SJCRH30 (cell line): ENCODE measurements around the gene CD40LG. TPM values are rescaled to one million over a fixed set of nuclear protein-coding genes. Genes with fewer than 3 reads are reported as not detected.
A peak's percentile ranks its signal among the peaks of the same experiment; 100 is the strongest.

Experiments used
- DNase-seq, 2 experiments: peaks; one replicate each; pipeline ENCODE4 v3.0.0-alpha.2; 2015 to 2020
- H3K27ac ChIP-seq: fragments of 250-450 bp; sonication (Bioruptor Pico); 2 replicates; pipeline ENCODE4 v1.5.1; 2020; ENCODE audit warnings: mild to moderate bottlenecking, moderate library complexity
- H3K27me3 ChIP-seq: fragments of 250-450 bp; sonication (Bioruptor Pico); 2 replicates; pipeline ENCODE4 v1.5.1; 2020; ENCODE audit warnings: mild to moderate bottlenecking, moderate library complexity
- H3K36me3 ChIP-seq: fragments of 250-450 bp; sonication (Bioruptor Pico); 2 replicates; pipeline ENCODE4 v1.5.1; 2020; ENCODE audit warnings: mild to moderate bottlenecking, moderate library complexity
- H3K4me1 ChIP-seq: fragments of 250-450 bp; sonication (Bioruptor Pico); 2 replicates; pipeline ENCODE4 v1.5.1; 2020; ENCODE audit warnings: mild to moderate bottlenecking, moderate library complexity
- H3K4me3 ChIP-seq: fragments of 250-450 bp; sonication (Bioruptor Pico); 2 replicates; pipeline ENCODE4 v1.5.1; 2020; ENCODE audit warnings: mild to moderate bottlenecking, moderate library complexity
- H3K9me3 ChIP-seq: fragments of 250-450 bp; sonication (Bioruptor Pico); replicated peaks from 2 replicates; pipeline ENCODE4 v1.5.1; 2020; ENCODE audit warnings: mild to moderate bottlenecking, moderate library complexity
- total RNA-seq: library from RNA; depleted of rRNA; stranded (reverse); fragments of >200 nt; shearing (Covaris generic); gene quantifications from 2 replicates; pipeline ENCODE4 v1.2.3, GENCODE V29; 2014

Gene CD40LG
- total RNA-seq, 1 experiment from 2014 or later: not detected

GRCh38 chrX:136630881-136631280 is 17.1 kb upstream of the CD40LG start:
- no peak for DNase-seq
- Histone ChIP-seq H3K4me1 (no peaks in the 10 kb centered on the region), H3K4me3 (no peak overlapping the region), H3K36me3 (no peaks in the 10 kb centered on the region), H3K27me3 (no peaks in the 10 kb centered on the region), H3K27ac (no peak overlapping the region), H3K9me3 (no peaks in the 10 kb centered on the region)

GRCh38 chrX:136635235-136635634 is 12.7 kb upstream of the CD40LG start:
- Histone ChIP-seq H3K27ac (no peak overlapping the region), H3K4me3 (no peak overlapping the region), H3K4me1 (no peaks in the 10 kb centered on the region), H3K27me3 (no peaks in the 10 kb centered on the region), H3K36me3 (no peaks in the 10 kb centered on the region), H3K9me3 (no peaks in the 10 kb centered on the region)
- no peak for DNase-seq

- no peak overlapping the region for H3K27ac ChIP-seq
- H3K4me1 ChIP-seq: no peaks in the 10 kb centered on the region
- peak; percentile 9 to 22 for DNase-seq
- H3K36me3 ChIP-seq: no peaks in the 10 kb centered on the region
- H3K9me3 ChIP-seq: no peaks in the 10 kb centered on the region
- H3K27me3 ChIP-seq: no peaks in the 10 kb centered on the region
- no peak overlapping the region for H3K4me3 ChIP-seq
Observed at GRCh38 chrX:136636121-136636520, 11.8 kb upstream of the CD40LG start.

GRCh38 chrX:136639506-136640176 is 8.3 kb upstream of the CD40LG start:
- no peak overlapping the region for H3K4me3 ChIP-seq
- H3K27ac ChIP-seq: no peak overlapping the region
- H3K9me3 ChIP-seq: no peaks in the 10 kb centered on the region
- DNase-seq: no peak
- no peaks in the 10 kb centered on the region for H3K36me3 ChIP-seq
- H3K4me1 ChIP-seq: no peaks in the 10 kb centered on the region
- H3K27me3 ChIP-seq: no peaks in the 10 kb centered on the region

- H3K4me1 ChIP-seq: no peaks in the 10 kb centered on the region
- DNase-seq: no peak
- no peaks in the 10 kb centered on the region for H3K27me3 ChIP-seq
- no peak overlapping the region for H3K4me3 ChIP-seq
- H3K27ac ChIP-seq: no peak overlapping the region
- no peaks in the 10 kb centered on the region for H3K9me3 ChIP-seq
- H3K36me3 ChIP-seq: no peaks in the 10 kb centered on the region
Observed at GRCh38 chrX:136643243-136643642, 4.7 kb upstream of the CD40LG start.

GRCh38 chrX:136646602-136647239 is 1.2 kb upstream of the CD40LG start:
- H3K27me3 ChIP-seq: no peaks in the 10 kb centered on the region
- H3K9me3 ChIP-seq: no peaks in the 10 kb centered on the region
- H3K4me1 ChIP-seq: no peaks in the 10 kb centered on the region
- no peak overlapping the region for H3K27ac ChIP-seq
- no peak overlapping the region for H3K4me3 ChIP-seq
- DNase-seq: no peak
- H3K36me3 ChIP-seq: no peaks in the 10 kb centered on the region

- DNase-seq: no peak
- no peaks in the 10 kb centered on the region for H3K4me1 ChIP-seq
- no peak overlapping the region for H3K27ac ChIP-seq
Observed at GRCh38 chrX:136650811-136651210, 2.9 kb downstream of the CD40LG start.

GRCh38 chrX:136652822-136653723 is 5.1 kb downstream of the CD40LG start:
- no peak overlapping the region for H3K27ac ChIP-seq

More at GRCh38 chrX:136650811-136651210, 2.9 kb downstream of the CD40LG start:
- H3K36me3 ChIP-seq: no peaks in the 10 kb centered on the region
- no peak overlapping the region for H3K4me3 ChIP-seq
- no peaks in the 10 kb centered on the region for H3K27me3 ChIP-seq
- H3K9me3 ChIP-seq: no peaks in the 10 kb centered on the region

GRCh38 chrX:136656361-136656964 is 8.5 kb downstream of the CD40LG start:
- Histone ChIP-seq H3K27ac (no peak overlapping the region), H3K4me3 (no peak overlapping the region), H3K9me3 (no peaks in the 10 kb centered on the region), H3K4me1 (no peaks in the 10 kb centered on the region), H3K36me3 (no peaks in the 10 kb centered on the region), H3K27me3 (no peaks in the 10 kb centered on the region)
- no peak for DNase-seq

More at GRCh38 chrX:136652822-136653723, 5.1 kb downstream of the CD40LG start:
- Histone ChIP-seq H3K9me3 (no peaks in the 10 kb centered on the region), H3K4me3 (no peak overlapping the region), H3K4me1 (no peaks in the 10 kb centered on the region), H3K27me3 (no peaks in the 10 kb centered on the region), H3K36me3 (no peaks in the 10 kb centered on the region)
- no peak for DNase-seq

GRCh38 chrX:136658151-136658550 is 10.2 kb downstream of the CD40LG start:
- Histone ChIP-seq H3K4me3 (no peak overlapping the region), H3K36me3 (no peaks in the 10 kb centered on the region), H3K9me3 (no peaks in the 10 kb centered on the region), H3K27me3 (no peaks in the 10 kb centered on the region), H3K4me1 (no peaks in the 10 kb centered on the region), H3K27ac (no peak overlapping the region)
- DNase-seq: no peak

GRCh38 chrX:136659174-136659573 is 11.2 kb downstream of the CD40LG start:
- Histone ChIP-seq H3K27me3 (no peaks in the 10 kb centered on the region), H3K27ac (no peak overlapping the region), H3K4me3 (no peak overlapping the region), H3K4me1 (no peaks in the 10 kb centered on the region), H3K36me3 (no peaks in the 10 kb centered on the region), H3K9me3 (no peaks in the 10 kb centered on the region)
- DNase-seq: no peak

GRCh38 chrX:136660896-136661295 is 12.9 kb downstream of the CD40LG start:
- no peaks in the 10 kb centered on the region for H3K9me3 ChIP-seq
- no peaks in the 10 kb centered on the region for H3K36me3 ChIP-seq
- H3K4me3 ChIP-seq: no peak overlapping the region
- DNase-seq: no peak
- H3K4me1 ChIP-seq: no peaks in the 10 kb centered on the region
- H3K27me3 ChIP-seq: no peaks in the 10 kb centered on the region
- H3K27ac ChIP-seq: no peak overlapping the region

- no peak overlapping the region for H3K4me3 ChIP-seq
- DNase-seq: no peak
- no peaks in the 10 kb centered on the region for H3K9me3 ChIP-seq
- H3K27ac ChIP-seq: no peak overlapping the region
- no peaks in the 10 kb centered on the region for H3K4me1 ChIP-seq
- H3K36me3 ChIP-seq: no peaks in the 10 kb centered on the region
- no peaks in the 10 kb centered on the region for H3K27me3 ChIP-seq
Observed at GRCh38 chrX:136662104-136662503, 14.1 kb downstream of the CD40LG start.

- Histone ChIP-seq H3K27me3 (no peaks in the 10 kb centered on the region), H3K27ac (no peak overlapping the region), H3K36me3 (no peaks in the 10 kb centered on the region), H3K9me3 (no peaks in the 10 kb centered on the region), H3K4me3 (no peak overlapping the region), H3K4me1 (no peaks in the 10 kb centered on the region)
- no peak for DNase-seq
Observed at GRCh38 chrX:136662976-136663375, 15.0 kb downstream of the CD40LG start.
